Calu3 (cell line): ENCODE results near the gene HK2. TPM values are rescaled to one million over a fixed set of nuclear protein-coding genes. Genes with fewer than 3 reads are reported as not detected.

ENCODE experiments used
- BruUV-seq: library from RNA; stranded (reverse); fragments of 400-500 nt; replicated peaks from 2 replicates; lab custom pipeline; 2021; lab: Mats Ljungman, UMichigan
- CTCF ChIA-PET: fragments of 300-600 bp; sonication (Branson Sonifier 250); formaldehyde crosslinking; loops from one replicate; lab custom pipeline; 2022; ENCODE audit warnings: antibody characterized with exemption; lab: Charles Lee
- DNase-seq: peaks from one replicate; pipeline ENCODE4 v3.0.0; 2022
- H3K27ac Mint-ChIP-seq: one replicate; pipeline ENCODE4 v1.8.0; 2022; ENCODE audit warnings: mixed read lengths; ENCODE audit not compliant: unreplicated experiment
- H3K27me3 Mint-ChIP-seq: one replicate; pipeline ENCODE4 v1.8.0; 2022; ENCODE audit warnings: mixed read lengths; ENCODE audit not compliant: unreplicated experiment
- H3K36me3 Mint-ChIP-seq: one replicate; pipeline ENCODE4 v1.8.0; 2022; ENCODE audit warnings: mild to moderate bottlenecking, moderate library complexity, mixed read lengths; ENCODE audit not compliant: insufficient read depth, unreplicated experiment
- H3K4me1 Mint-ChIP-seq: one replicate; pipeline ENCODE4 v1.8.0; 2022; ENCODE audit warnings: mild to moderate bottlenecking, low read depth, mixed read lengths; ENCODE audit not compliant: unreplicated experiment
- H3K4me3 Mint-ChIP-seq: one replicate; pipeline ENCODE4 v1.8.0; 2022; ENCODE audit warnings: mild to moderate bottlenecking, low read depth, moderate library complexity, mixed read lengths; ENCODE audit not compliant: unreplicated experiment
- H3K9me3 Mint-ChIP-seq: one replicate; pipeline ENCODE4 v1.8.0; 2022; ENCODE audit warnings: low read depth, mixed read lengths; ENCODE audit not compliant: unreplicated experiment
- CTCF ChIP-seq: fragments of 200-600 bp; IDR thresholded peaks from one replicate; pipeline ENCODE4 v1.8.0; 2022; ENCODE audit warnings: antibody characterized with exemption; ENCODE audit not compliant: unreplicated experiment
- intact Hi-C: fragments of 100-400 bp; cut with micrococcal nuclease; formaldehyde crosslinking; loops from one replicate; pipeline ENCODE4 v1.10.0; 2022; ENCODE audit not compliant: unreplicated experiment
- total RNA-seq: library from RNA; stranded (reverse); gene quantifications from 2 replicates; pipeline ENCODE4 v1.2.3, GENCODE V29; 2022

The HK2 gene
- total RNA-seq, 1 experiment from 2014 or later, result 56.5 TPM

GRCh38 chr2:74815941-74816340, 18.0 kb upstream of the HK2 start:
- Mint-ChIP-seq H3K4me3 (no peak overlapping the region), H3K27ac (no peak overlapping the region), H3K4me1 (peaks cover 9% of the 10 kb centered on the region), H3K36me3 (no peaks in the 10 kb centered on the region), H3K27me3 (peaks cover 12% of the 10 kb centered on the region), H3K9me3 (no peaks in the 10 kb centered on the region)
- DNase-seq, result no peak
- CTCF ChIA-PET, result interaction anchor here (0.7 kb wide), 1 partner anchor 9 kb away, joined by 5 read pairs; no protein-coding TSS in a partner anchor
- intact Hi-C loops, result no loop called here
- TF ChIP-seq CTCF, result no peak
- BruUV-seq, result no TSS peak

GRCh38 chr2:74816540-74817303, 17.2 kb upstream of the HK2 start:
- Mint-ChIP-seq H3K27ac (no peak overlapping the region), H3K4me3 (no peak overlapping the region), H3K27me3 (peaks cover 4% of the 10 kb centered on the region), H3K4me1 (peaks cover 9% of the 10 kb centered on the region), H3K9me3 (no peaks in the 10 kb centered on the region), H3K36me3 (no peaks in the 10 kb centered on the region)
- DNase-seq, result no peak
- CTCF ChIA-PET, result no interaction called here
- BruUV-seq, result no TSS peak
- intact Hi-C loops, result no loop called here
- TF ChIP-seq CTCF, result no peak

- CTCF ChIA-PET, result interaction anchor here (0.6 kb wide), 1 partner anchor 13 kb away, joined by 3 read pairs; no protein-coding TSS in a partner anchor
- no peak for TF ChIP-seq CTCF
- Mint-ChIP-seq H3K27me3 (no peaks in the 10 kb centered on the region), H3K36me3 (no peaks in the 10 kb centered on the region), H3K4me3 (no peak overlapping the region), H3K4me1 (peaks cover 9% of the 10 kb centered on the region), H3K27ac (no peak overlapping the region), H3K9me3 (no peaks in the 10 kb centered on the region)
- no peak for DNase-seq
- intact Hi-C loops, result no loop called here
- BruUV-seq, result no TSS peak
Measured at GRCh38 chr2:74817304-74817675, 16.6 kb upstream of the HK2 start.

- DNase-seq, result no peak
- H3K4me3 Mint-ChIP-seq, result no peak overlapping the region
- no TSS peak for BruUV-seq
- H3K27me3 Mint-ChIP-seq, result no peaks in the 10 kb centered on the region
- CTCF ChIA-PET, result no interaction called here
- no peak overlapping the region for H3K27ac Mint-ChIP-seq
- no peaks in the 10 kb centered on the region for H3K36me3 Mint-ChIP-seq
- peaks cover 9% of the 10 kb centered on the region for H3K4me1 Mint-ChIP-seq
- no peak for TF ChIP-seq CTCF
- no peaks in the 10 kb centered on the region for H3K9me3 Mint-ChIP-seq
- intact Hi-C loops, result no loop called here
Measured at GRCh38 chr2:74819702-74820101, 14.2 kb upstream of the HK2 start.
